Amygdala (tissue), 56 donors: ENCODE measurements around the gene DOCK8.
A peak's percentile ranks its signal among the peaks of the same experiment; 100 is the strongest.

Experiments used
- DNase-seq, 56 donors: peaks; one replicate each; lab custom pipeline; 2025; lab: John Stamatoyannopoulos, UW

The DOCK8 gene

GRCh38 chr9:304106-304505 is 89.4 kb downstream of the DOCK8 start:
- no peak for DNase-seq

- no peak for DNase-seq
Measured at GRCh38 chr9:304519-305185, 90.0 kb downstream of the DOCK8 start.

GRCh38 chr9:306907-307306 is 92.2 kb downstream of the DOCK8 start:
- DNase-seq, result no peak

DNA sequence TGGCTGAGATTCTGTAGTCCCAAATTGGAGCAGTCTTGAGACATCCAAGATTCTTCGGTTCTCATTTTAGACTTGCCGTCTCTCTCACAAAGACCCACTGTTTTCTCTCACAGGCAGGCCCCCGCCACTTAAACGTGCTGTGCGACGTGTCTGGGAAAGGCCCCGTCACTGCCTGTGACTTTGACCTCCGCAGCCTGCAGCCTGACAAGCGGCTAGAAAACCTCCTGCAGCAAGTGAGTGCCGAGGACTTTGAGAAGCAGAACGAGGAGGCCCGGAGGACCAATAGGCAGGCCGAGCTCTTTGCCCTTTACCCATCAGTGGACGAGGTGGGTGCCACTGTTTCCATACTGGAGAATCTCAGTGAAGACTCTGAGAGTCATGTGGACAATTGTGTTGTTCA is 97.2 kb downstream of the DOCK8 start:
- peak in 1 of 56 donors; percentile 1 for DNase-seq

DNA sequence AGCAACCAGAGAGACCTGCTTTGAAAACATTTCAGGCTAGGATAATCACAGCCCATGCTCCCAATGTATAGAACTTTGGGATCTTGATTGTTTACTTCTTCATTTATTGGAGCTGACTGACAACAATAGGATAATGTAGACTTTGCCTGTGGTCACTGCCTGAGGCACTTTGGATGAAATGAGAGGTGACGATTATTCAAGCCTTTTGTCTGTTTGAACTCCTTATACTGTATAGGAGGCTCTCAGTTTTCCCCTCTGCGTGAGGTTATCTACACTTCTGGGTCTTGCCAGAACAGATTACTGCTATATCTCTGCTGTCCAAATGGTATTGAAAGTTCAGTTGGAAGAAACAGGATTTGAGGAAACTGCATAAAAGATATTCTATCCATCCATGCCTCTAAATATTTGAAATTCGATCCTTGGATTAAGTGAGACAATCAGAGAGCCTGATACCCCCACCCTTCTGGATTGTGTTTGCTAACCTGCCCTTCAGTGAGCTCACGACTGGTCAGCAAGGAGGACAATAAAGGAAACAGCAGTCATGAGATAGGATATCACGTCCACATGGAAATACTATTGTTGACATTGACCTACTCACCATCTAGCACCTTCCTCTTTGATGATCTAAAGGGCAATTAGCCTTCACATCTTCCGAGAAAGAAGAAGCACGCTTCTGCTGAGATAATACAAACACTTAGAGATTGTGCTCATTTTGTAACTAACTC is 98.1 kb downstream of the DOCK8 start:
- DNase-seq, result no peak

- DNase-seq, result no peak
Measured at GRCh38 chr9:316382-316965, 101.8 kb downstream of the DOCK8 start.

DNA sequence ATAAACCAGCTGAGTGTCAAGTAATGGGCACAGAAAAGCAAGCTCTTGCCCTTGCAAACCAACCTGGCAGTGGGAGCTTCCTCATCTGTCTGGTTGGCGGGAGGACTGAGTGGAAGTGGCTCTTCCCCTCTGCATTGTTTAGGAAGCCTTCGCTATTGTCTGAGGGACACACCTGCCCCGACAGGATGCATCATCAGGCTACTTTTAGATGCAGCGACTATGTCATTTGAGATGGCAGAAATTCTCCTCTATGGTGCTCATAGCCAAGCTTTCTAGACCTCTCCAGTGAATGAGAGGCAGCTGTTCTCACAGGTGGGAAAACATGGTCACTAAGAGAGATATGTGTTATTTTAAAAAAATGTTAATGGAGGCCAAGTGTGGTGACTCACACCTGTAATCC is 104.0 kb downstream of the DOCK8 start:
- DNase-seq, result no peak

GRCh38 chr9:324971-325370 is 110.3 kb downstream of the DOCK8 start:
- no peak for DNase-seq

DNA sequence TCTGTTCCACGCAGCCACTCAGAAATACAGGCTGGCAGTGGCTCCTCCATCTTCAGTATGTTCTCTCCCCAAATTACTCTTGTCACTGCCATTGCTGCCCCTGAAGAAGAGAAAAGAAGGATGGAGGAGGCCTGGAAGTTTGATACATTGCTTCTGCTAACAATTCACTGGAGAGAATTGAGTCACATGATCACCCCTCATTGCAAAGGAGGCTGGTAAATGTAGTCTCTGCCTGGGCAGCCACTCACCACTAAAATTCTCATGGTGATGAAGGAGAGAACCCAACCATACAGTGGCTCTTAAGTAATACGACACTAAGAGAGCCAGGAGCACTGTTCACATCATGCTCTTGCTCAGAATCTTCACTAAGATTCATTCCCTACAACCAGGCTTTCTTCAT is 112.0 kb downstream of the DOCK8 start:
- DNase-seq, result no peak

DNA sequence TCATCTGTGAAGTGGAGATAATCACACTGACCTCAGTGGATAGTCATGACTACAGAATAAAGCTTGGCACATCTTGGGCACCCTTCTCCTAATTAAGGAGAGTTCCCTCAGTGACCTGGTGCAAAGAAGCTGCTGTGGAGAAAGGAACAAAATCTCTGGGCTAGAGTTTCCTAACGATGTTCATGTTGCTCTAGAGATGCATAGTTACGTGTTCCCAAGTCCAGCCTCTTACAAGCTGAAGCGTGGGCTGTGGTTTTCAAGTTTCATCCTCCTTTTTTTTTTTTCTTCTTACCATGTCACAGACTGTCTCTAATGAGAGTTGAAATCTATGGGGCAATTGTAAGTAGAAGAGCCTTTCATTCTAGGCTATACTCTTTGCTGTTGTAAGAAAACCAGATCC is 113.8 kb downstream of the DOCK8 start:
- no peak for DNase-seq

- DNase-seq, result no peak
Measured at GRCh38 chr9:331197-331596, 116.5 kb downstream of the DOCK8 start.

GRCh38 chr9:335373-335772 is 120.7 kb downstream of the DOCK8 start:
- DNase-seq, result no peak

DNA sequence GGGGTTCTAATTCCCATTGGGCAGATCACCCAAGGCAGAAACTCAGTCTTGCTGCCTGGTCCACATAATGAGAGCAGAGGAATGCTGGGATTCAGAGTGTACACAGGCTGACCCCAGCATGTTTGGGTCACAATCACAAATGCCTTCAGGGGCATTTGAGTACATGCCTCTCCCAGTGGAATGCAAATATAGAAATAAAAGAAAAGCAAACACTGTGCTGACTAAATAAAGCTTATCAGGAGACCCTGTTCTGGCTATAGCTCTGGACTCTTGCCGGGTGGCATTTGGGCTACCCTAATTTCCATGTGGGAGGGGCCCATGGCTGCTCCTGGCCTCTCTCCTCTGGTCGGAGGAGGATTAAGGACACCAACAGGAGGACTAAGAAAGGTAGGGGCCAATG is 121.4 kb downstream of the DOCK8 start:
- DNase-seq, result no peak

GRCh38 chr9:338602-339001 is 123.9 kb downstream of the DOCK8 start:
- DNase-seq, result no peak

- DNase-seq, result no peak
Measured at GRCh38 chr9:341634-342421, 127.2 kb downstream of the DOCK8 start.

GRCh38 chr9:343773-344172 is 129.1 kb downstream of the DOCK8 start:
- no peak for DNase-seq

- DNase-seq, result no peak
Measured at GRCh38 chr9:346111-346571, 131.5 kb downstream of the DOCK8 start.

DNA sequence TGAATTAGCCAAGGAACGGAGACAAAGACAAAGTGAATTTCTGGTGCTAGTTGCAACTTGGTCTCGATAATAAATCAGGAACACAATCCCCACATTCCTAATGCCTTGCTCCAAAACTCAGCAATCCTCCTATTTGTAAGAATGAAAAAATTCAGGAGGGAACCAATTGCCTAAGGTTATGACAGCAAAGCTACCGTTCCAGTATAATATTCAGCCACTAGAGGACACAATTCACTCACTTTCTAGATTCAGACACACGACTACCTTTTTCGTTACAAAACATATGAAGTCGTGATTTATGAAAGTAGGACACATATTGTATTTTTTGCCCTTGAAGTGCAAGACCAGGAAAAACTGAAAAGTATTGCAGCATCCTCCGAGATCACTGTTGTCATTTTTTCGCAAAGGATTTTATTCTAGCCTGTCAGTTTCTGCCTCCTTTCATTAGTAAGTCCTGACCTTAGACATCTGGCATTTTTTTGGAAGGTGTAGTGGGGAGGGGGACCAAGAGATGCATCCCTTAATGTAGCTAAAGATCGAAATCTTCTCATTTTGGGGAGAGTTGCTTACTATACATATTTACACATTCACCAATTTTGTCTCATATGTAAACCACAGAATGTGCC is 133.1 kb downstream of the DOCK8 start:
- no peak for DNase-seq

- no peak for DNase-seq
Measured at GRCh38 chr9:350384-350783, 135.7 kb downstream of the DOCK8 start.

DNA sequence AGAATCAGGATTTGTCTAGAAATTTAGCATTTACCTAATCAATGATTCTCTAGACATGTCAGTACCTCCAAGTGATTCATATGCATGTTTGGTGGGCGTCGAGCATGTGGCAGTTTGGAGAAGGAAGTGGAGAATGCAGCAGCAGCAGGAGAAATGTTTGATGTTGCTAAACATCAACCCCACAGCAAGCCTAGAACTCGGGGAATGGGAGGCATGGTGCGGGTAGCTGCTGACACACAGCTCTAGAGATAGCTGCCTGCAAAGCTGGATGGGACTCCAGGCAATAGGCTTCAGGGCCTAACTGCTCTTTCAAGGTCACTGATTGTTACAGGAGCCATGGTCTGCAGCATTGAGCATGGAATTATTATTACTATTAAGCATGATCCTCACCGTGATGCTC is 137.3 kb downstream of the DOCK8 start:
- no peak for DNase-seq

DNA sequence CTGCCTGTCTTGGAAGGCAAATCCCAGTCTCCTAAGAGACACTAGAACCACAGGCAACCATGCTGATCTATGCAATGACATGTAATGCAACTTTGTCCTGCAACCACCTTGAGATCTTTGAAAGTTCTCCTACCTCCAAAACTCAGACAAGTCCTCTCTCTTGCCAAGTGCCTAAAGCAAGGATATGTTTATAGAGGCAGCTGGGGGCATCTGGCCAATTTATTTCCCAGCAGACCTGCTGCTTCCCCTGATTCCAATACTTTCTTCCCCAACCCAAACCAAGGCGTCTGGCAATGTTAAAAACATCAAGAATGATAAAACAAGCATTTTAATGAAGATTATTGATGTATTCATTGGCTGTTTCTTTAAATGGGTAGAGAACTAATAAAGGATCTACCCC is 138.4 kb downstream of the DOCK8 start:
- DNase-seq, result no peak
